ENCODE results near the gene STX16.

The STX16 gene

DNA sequence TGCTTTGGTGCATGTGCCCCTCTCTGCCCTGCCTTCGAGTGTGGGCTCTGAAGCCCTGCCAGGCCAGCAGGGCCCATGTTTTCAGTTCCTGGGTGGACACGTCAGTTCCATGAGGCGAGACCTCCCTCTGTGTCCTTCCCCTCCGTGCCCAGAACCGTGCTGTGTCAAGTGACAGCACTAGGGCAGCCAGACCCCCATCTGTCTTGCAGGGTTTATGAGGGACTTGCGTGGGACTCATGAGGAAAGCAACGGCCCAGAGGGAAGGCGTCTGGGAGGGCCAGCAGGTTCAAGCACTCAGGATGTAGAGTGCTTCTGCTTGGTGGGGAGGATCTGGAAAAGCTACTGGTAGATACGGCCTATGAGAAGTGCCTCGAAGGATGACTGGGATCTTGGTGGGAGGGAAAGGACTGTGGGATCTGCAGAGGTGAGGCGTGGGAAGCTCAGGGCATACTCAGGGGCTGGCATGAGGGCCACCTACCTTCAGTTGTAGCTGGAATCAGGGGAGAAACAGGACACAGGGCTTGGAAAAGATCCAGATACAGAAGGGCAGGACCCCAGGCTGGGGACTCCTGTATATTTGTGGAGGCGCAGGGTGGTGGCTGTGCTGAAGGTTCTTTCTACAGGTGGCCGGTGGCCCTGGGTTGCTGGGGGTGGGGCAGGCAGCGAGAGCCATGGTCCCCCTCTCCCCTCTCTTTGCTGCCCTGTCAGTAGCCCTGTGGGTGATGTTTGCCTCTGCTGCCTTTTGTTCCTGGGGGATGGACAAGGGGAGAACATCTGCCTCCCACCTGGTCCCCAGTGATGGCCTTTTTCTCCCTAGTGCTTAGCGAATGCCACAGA lies 47.0 kb downstream of the STX16 start:
- FAIRE-seq (no peak), DNase-seq (ENCODE audit: insufficient read length) (no peak)
- TF ChIP-seq POLR2AphosphoS5 (IDR thresholded peaks at IDR 0.05; ENCODE audit: low read depth, low read length) (no peak), TAF1 (IDR thresholded peaks at IDR 0.05; ENCODE audit: borderline replicate concordance, low read depth, low read length) (no peak), POLR2A (IDR thresholded peaks at IDR 0.05; ENCODE audit: low read depth, low read length) (no peak)

DNA sequence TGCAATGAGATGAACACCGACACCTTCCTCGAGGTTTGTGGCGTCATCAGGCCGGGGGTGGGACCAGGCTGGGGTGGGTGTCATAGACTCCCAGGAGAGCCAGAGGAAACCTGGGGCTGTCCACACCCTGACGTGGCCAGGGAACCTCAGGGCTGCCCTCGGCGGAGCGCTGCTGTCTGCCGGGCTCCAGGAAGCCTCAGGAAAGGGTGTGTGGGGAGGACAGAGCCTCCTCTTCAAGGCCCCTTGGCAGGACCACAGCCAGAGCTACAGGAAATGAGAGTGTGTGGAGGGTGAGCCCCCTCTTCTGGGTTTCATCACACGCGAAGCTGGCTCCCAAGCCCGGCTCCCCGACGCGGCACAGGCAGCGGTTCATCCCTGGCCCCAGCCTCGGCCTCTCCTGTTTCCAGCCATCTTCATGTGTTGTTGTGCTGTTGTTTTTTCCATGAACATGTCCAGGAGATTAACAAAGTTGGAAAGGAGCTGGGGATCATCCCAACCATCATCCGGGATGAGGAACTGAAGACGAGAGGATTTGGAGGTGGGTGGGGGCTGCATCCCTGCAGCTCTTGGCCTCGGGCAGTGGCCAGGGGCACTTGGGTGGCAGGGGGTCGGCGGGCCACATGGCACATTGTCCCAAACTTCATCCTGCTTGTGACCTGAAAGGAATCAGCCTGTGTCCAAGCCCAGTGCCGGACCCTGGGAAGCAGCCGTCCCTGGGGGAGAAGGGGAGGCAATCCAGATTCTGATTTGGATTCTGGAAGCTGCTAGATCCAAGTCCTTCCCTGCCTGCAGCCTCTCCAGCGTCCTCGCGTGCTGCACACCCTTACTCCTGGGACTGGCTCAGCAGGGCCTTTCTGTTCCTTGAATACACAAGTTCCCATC lies 47.9 kb downstream of the STX16 start:
- DNase-seq (ENCODE audit: insufficient read length) (no peak), FAIRE-seq (no peak)
- TF ChIP-seq TAF1 (IDR thresholded peaks at IDR 0.05; ENCODE audit: borderline replicate concordance, low read depth, low read length) (no peak), POLR2AphosphoS5 (IDR thresholded peaks at IDR 0.05; ENCODE audit: low read depth, low read length) (no peak), POLR2A (IDR thresholded peaks at IDR 0.05; ENCODE audit: low read depth, low read length) (no peak)

DNA sequence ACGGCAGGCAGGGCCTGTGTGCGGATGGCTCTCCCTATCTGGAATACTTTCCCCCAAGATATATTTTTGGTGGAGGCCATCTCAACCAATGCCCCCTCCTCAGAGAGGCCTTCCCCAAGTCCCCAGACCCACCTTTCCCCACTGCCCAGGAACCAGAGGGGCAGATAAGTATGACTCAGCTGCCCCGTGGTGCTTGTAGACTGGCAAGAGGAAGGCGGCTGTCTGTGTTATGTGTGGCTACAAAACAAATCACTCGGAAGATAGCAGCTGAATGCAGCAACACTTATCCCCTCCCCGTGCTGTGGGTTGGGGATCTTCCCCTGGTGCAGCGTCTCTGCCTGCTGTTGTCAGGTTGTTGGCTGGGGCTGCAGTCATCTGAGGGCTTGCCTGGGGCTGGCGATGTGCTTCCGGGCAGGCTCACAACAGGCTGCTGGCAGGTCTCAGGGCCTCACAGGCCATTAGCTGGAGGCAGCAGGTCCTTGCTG lies 48.6 kb downstream of the STX16 start:
- DNase-seq (ENCODE audit: insufficient read length) (no peak), FAIRE-seq (no peak)
- no peak for TF ChIP-seq POLR2AphosphoS5 (IDR thresholded peaks at IDR 0.05; ENCODE audit: low read depth, low read length)
- no peak for TF ChIP-seq POLR2A (IDR thresholded peaks at IDR 0.05; ENCODE audit: low read depth, low read length)
- no peak for TF ChIP-seq TAF1 (IDR thresholded peaks at IDR 0.05; ENCODE audit: borderline replicate concordance, low read depth, low read length)

DNA sequence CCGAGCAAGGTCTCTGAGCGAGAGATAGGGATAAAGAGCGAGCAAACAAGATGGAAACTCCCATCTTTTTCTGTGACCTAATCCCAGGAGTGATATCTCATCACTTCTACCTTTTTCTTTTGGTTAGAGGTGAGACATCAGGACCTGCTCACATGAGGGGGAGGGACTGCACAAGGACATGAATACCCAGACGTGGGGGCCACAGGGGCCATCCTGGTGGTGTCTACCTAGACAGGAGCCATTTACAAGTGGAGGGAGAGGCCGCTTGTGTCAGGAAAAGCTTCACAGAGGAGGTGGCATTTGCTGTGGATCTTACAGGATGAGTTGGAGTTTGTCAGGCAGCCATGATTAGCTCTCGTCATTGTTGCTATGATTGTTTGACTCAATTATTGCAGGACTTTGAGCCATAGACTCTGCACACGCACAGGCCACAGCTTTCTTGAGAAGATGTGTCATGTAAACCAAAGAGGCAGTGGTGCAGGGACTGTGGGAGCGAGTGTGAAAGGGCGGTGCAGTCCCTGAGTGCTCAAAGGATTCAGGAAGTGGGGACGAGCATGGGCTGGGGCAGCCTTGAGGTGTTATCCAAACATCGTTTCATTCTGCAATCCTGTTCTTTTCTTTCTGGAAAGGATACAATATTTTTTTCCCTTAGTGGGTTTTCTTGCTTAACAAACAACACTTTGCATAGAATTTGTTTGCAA lies 49.2 kb downstream of the STX16 start:
- DNase-seq (ENCODE audit: insufficient read length) (no peak), FAIRE-seq (no peak)
- no peak for TF ChIP-seq POLR2A (IDR thresholded peaks at IDR 0.05; ENCODE audit: low read depth, low read length)
- TF ChIP-seq POLR2AphosphoS5 (IDR thresholded peaks at IDR 0.05; ENCODE audit: low read depth, low read length) = no peak
- TF ChIP-seq TAF1 (IDR thresholded peaks at IDR 0.05; ENCODE audit: borderline replicate concordance, low read depth, low read length) = no peak

DNA sequence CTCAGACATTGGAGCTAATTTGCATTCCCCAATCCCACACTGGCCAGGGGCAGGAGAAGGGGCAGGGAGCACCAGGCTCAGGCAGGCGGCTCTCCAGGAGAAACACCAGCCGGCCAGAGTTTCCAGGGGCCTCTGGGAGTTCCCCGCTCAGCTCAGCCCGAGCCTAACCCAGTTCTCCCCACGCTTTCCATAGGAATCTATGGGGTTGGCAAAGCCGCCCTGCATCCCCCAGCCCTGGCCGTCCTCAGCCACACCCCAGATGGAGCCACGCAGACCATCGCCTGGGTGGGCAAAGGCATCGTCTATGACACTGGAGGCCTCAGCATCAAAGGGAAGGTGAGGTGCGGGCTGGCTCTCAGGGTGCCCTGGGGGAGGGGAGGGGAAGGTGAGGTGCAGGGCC lies 49.7 kb downstream of the STX16 start:
- TF ChIP-seq TAF1 (IDR thresholded peaks at IDR 0.05; ENCODE audit: borderline replicate concordance, low read depth, low read length) = no peak
- TF ChIP-seq POLR2A (IDR thresholded peaks at IDR 0.05; ENCODE audit: low read depth, low read length) = no peak
- no peak for TF ChIP-seq POLR2AphosphoS5 (IDR thresholded peaks at IDR 0.05; ENCODE audit: low read depth, low read length)
- DNase-seq (ENCODE audit: insufficient read length) (no peak), FAIRE-seq (no peak)

DNA sequence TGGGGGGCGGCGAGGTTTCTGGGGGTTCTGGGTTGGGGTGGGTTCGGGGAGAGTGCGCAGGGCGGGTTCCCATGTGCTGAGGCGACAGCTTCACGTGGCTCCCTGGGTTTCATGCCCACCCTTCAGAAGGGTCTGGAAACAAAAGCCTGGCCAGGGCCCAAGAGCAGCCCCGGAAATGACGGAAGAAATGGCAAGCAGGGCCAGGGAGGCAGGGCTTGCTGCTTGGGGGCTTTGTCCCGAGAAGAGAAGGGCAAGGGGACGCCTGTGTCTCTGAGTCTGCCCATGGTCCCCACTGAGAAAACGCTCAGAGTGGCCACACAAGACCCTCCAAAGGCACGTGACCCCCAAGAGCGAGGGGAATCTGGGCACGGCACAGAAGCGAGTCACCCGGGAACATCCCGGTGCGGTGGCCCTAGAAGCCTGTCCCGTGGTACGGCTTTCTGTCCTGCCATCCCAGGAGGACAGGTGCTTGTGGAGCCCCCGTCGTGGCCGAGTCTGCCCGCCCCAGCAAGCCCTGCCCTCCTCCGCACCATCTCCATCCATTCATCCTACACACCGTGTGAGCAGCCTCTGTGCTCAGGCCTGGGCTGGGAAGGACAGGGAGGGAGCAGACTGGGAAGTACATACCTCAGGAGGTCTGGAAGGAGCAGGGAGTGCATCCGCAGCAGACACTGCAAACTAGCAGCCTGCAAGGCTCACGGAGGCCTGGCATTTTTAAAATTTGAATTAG lies 50.5 kb downstream of the STX16 start:
- DNase-seq (ENCODE audit: insufficient read length) (no peak), FAIRE-seq (no peak)
- TF ChIP-seq POLR2A (IDR thresholded peaks at IDR 0.05; ENCODE audit: low read depth, low read length) (no peak), POLR2AphosphoS5 (IDR thresholded peaks at IDR 0.05; ENCODE audit: low read depth, low read length) (no peak), TAF1 (IDR thresholded peaks at IDR 0.05; ENCODE audit: borderline replicate concordance, low read depth, low read length) (no peak)

DNA sequence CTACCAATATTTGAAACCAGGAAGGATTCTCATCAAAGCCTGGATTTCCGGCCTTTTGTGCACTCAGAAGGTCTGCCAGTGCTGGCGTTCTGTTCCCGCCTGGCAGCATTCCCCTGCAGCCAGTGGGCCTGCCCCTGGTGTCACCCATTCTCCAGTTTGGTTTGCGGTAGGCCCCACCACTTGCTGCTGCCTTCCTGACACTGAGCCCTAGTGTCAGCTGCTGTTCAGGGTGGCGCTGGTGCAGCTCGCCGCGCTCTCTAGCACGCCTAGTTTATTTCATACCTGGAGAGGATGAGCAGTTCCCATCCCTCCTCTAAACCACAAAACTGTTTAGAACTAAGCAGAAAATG lies 51.1 kb downstream of the STX16 start:
- FAIRE-seq = no peak
- DNase-seq (ENCODE audit: insufficient read length) = no peak
- TF ChIP-seq POLR2A (IDR thresholded peaks at IDR 0.05; ENCODE audit: low read depth, low read length) (no peak), TAF1 (IDR thresholded peaks at IDR 0.05; ENCODE audit: borderline replicate concordance, low read depth, low read length) (no peak), POLR2AphosphoS5 (IDR thresholded peaks at IDR 0.05; ENCODE audit: low read depth, low read length) (no peak)

DNA sequence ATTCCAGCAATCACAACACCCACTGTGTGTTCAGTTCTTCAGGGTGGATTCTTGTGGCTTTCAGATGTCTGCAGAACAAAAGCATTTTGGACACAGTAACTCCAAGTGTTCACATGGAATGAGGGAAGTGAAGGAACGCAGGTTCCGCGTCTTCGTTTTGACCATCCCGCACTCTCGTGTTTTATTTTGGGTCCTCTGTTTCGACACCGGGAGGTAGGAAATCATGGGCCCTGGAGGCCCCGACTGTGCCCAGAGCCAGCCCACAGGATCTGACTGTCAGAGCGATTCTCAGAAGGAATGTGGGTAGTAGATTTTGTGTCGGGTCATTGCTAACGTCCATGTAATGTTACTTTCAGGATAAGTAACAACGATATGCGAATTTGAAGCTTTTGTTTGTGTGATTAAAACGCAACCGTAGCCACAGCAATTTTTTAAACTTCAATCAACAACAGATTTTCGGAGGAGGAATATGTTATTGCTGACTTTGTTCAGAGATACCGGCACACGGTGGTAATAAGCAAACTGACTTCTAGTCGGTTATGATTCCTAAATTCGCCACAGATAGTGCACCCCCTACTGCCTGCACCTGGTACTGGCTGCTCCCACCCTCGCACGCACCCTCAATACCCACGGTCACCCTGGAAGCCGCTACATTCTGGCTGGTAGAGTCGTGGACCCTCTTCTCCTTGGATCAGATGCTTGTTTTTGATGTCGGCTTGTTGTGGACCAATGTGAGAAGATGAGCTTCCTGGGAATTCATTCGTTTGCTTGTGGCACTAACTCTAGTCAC lies 52.0 kb downstream of the STX16 start:
- FAIRE-seq (no peak), DNase-seq (ENCODE audit: insufficient read length) (no peak)

DNA sequence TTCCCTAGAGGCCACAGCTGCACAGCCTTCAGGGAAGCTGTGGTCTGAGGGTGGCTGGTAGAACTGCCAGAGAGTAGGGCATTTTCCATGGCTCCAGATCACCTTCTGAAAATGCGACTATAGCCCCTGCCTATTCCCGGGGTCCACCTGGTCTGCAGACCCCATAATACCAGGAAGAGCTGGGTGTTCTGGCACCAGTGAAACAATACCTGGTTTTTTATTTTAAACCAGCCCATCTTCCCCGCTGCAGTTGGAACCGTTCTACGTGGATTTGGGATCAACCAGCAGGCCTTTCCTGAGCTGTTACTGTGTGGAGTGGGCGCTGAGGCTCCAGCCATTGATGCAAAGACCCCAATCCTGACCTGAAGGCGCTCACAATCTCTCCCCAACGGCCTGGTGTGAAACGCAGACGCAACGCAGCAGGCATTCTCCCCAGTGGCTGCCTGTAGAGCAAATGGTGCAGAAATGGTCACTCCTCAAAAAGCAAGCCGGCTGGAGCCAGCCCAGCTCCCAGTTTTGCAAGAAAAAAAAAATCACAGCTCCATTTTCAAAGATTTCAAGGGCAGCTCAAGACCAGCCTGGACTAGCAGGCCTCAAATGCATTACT lies 52.8 kb downstream of the STX16 start:
- TF ChIP-seq TAF1 (IDR thresholded peaks at IDR 0.05; ENCODE audit: borderline replicate concordance, low read depth, low read length) = no peak
- TF ChIP-seq POLR2A (IDR thresholded peaks at IDR 0.05; ENCODE audit: low read depth, low read length) = no peak
- TF ChIP-seq POLR2AphosphoS5 (IDR thresholded peaks at IDR 0.05; ENCODE audit: low read depth, low read length) = no peak
- DNase-seq (ENCODE audit: insufficient read length) (no peak), FAIRE-seq (no peak)

More for the DNA sequence above, 52.0 kb downstream of the STX16 start:
- TF ChIP-seq POLR2AphosphoS5 (IDR thresholded peaks at IDR 0.05; ENCODE audit: low read depth, low read length) (no peak), POLR2A (IDR thresholded peaks at IDR 0.05; ENCODE audit: low read depth, low read length) (no peak), TAF1 (IDR thresholded peaks at IDR 0.05; ENCODE audit: borderline replicate concordance, low read depth, low read length) (no peak)

Data from GM12892 (cell line).